ENCODE results near the gene NUBPL.
"Not testable (repeated sequence)": the region's sequence is repeated elsewhere in the genome, so short reads cannot be mapped to it uniquely, and the experiment has no call there.

NUBPL gene

DNA sequence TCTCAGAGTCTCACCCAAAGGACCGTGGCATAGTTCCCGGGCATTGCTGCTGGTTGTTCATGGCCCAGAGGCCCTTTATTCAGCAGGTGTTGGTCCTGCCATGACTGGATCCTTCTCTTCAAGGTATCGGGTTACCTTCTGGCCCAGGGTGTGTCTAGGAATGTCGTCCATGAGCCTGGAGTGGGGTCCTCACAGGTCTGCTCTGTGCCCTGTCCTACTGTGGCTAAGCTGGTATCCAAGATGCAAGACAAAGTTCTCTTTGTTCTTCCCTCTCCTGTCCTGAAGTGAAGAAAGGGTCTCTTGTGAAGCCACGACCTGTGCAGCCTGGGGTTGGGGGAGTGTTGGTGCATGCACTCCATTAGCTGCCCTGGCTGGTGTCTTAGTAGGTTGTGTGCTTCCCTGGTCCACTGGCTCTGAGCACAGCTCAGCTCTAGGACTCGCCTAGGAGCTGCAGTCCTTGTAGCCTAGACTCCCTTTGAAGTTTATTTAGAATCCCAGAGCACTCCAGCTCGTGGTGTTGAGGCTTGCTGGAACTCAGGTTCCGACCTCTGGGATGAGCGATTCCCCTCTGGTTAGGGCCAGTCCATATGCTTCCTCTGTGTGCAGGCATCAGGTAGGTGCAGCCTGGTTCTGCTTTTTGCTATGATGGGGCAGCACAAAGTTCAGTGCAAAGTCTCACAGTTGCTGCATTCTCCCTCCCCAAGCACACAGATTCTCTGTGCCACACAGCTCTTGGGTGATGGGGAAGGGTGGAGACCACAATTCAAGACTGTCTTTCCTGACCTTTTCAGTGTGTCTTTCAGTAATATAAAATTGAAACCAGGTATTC lies 117.4 kb downstream of the NUBPL start:
- peak; percentile 78 for DNase-seq

DNA sequence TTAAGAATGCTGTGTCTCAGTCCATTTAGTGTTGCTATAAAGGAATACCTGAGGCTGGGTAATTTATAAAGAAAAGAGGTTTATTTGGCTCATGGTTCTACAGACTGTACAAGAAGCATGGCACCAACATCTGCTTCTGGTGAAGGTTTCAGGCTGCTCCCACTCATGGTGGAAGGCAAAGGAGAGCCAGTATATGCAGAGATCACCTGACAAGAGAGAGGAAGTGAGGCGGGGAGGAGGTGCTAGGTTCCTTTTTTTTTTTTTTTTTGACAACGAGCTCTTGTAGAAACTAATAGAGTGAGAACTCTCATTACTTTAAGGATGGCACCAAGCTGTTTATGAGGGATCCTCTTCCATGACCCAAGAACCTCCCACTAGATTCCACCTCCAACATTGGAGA lies 121.6 kb downstream of the NUBPL start:
- no peak for DNase-seq

DNA sequence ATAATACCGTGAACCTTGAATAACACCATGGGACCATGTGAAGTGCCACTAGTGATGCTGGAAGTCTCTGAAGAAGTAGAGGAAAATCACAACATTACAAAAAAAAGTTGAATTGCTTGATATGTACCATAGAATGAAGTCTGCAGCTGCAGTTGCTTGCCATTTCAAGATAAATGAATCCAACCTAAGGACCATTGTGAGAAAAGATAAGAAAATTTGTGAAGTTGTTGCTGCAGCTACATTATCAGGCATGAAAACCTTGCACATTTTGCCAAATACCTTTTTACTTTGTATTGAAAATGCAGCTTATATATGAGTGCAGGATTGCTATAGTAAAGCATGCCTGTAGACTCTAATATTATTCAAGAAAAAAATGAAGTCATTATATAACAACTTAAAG lies 126.5 kb downstream of the NUBPL start:
- no peak for DNase-seq

DNA sequence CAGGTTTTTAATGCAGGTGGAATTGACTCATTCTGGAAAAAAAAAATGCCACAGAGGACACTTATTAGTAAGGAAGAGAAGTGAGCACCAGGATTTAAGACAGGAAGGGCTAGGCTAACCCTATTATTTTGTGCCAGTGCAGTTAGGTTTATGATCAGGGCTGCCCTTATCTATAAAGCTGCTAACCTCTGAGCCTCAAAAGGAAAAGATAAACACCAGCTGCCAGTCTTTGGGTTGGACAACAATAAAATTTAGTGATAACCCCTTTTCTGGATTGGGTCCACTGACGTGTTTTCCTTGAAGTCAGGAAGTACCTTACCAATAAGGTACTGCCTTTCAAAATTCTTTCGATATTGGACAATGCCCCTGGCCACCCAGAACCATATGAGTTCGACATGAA lies 128.9 kb downstream of the NUBPL start:
- no peak for DNase-seq

DNA sequence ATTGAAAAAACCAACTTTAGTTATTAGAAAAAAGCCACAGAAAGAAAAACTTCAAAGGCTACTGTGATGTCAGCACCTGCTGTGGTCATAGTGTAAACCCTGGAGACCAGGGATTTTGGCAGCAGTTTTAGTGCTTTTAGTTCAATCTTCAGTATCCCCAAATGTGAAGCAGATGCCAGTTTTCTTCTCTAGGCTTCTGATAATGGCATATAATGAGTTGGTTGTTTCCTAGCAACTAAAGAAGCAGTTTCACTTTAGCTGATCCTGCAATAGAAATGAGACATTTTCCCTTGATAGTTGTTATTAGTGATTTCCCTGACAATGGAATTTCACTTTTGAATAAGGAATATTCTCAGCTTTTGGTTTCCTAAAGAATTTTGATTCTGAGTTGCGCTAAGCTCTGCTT lies 131.2 kb downstream of the NUBPL start:
- DNase-seq: no peak

DNA sequence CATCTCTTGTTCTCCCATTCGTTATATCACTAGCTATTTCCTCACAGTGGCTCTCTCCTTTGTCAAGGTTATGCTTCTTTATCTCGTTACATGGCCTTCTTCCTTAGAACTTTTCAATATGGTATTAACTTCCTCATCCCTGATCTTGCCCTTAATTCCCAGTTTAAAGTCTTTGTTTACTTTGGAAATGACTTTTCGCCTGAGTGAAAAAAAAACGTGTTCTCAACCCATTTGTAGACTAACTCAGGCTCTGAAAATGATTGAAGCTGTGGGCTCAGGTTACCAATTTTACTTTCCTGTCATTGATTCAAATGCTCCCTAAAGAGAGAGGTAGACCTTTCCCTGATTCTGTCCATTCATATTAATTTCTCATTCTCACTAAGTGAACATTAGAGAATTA lies 135.2 kb downstream of the NUBPL start:
- DNase-seq: no peak

DNA sequence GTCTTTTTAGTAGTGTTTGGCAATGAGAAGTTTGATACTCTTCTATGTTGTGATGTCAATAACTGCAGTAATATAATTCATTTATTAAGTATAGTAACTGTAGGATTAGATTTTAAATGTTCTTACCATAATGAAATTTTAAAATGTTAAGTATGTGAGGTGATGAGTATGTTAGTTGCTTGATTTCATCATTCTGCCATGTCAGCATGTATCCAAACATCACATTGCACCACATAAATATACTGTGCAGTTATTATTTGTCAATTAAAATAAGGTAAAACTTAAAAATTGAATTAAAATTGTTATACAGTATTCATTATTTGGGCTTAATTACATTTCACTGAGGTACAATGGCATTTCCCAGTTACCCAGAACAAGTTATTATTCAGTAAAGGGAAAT lies 138.6 kb downstream of the NUBPL start:
- no peak for DNase-seq

DNA sequence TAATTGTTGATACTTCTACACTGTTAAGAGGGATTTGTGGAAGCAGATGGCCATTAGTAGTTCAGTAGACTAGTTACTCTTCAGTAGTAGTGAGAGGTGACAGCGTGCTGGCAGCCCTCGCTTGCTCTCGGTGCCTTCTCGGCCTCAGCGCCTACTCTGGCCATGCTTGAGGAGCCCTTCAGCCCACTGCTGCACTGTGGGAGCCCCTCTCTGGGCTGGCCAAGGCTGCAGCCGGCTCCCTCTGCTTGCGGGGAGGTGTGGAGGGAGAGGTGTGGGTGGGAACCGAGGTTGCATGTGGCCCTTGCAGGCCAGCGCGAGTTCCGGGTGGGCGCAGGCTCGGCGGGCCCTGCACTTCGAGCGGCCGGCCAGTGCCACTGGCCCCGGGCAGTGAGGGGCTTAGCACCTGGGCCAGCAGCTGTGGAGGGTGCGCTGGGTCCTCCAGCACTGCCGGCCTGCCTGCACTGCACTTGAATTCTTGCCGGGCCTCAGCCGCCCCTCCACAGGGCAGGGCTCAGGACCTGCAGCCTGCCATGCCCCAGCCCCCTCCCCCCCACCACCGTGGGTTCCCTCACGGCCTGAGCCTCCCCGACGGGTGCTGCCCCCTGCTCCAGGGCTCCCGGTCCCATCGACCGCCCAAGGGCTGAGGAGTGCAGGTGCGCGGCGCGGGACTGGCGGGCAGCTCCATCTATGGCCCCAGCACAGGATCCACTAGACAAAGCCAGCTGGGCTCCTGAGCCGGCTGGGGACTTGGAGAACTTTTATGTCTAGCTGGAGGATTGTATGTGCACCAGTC lies 139.3 kb downstream of the NUBPL start:
- DNase-seq: no peak

DNA sequence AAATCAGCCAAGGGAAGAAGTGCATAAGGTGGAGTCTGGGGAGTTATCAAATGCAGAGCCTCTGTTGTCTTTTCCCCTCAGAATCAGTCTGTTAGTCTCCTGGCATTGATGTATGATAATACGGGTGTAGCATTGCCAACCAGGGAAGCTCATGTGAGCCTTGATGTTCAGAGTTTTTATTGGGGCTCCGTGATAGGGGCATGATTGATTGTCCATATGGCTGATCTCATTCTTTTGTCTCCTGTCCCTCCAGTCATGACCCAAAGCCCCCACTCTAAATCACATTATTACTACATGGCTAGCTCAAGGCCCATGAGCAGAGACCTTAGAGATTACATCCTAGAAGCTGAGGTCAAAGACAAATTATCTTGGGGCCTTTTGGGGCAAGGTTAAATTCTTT lies 140.9 kb downstream of the NUBPL start:
- no peak for DNase-seq

DNA sequence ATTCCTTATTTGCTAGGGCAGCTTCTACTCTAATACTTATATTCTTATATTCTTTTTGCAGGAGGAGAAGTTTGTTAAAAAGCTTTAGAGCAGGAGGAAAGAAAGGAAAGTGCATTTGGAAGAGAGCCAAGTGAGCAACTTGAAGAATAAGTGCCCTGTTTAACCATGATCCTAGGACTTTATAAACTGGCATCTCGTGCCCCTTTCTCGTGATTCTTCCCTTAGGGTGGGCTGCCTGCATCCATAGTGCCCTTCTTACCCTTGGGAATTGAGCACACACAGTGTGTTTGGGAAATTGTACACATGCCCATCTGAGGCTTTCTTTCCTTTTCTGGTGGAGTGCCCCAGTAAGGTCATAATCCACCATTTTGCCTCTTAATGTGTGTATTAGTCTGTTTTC lies 141.9 kb downstream of the NUBPL start:
- DNase-seq: no peak

DNA sequence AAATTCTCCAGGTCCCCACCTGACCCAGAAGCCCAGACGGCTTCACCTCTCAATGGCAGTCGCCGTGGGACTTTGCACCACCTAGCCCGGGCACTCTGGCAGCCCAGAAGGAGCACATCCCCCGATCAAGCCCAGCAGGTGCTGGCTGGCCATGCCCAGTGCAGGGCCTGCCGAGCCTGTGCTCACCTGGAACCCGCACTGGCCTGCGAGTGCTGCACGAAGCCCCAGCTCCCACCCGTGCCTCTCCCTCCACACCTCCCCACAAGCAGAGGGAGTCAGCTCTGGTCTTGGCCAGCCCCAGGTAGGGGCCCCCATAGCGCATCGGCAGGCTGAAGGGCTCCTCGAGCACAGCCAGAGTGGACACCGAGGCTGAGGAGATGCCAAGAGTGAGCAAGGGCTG lies 144.5 kb downstream of the NUBPL start:
- DNase-seq: no peak

DNA sequence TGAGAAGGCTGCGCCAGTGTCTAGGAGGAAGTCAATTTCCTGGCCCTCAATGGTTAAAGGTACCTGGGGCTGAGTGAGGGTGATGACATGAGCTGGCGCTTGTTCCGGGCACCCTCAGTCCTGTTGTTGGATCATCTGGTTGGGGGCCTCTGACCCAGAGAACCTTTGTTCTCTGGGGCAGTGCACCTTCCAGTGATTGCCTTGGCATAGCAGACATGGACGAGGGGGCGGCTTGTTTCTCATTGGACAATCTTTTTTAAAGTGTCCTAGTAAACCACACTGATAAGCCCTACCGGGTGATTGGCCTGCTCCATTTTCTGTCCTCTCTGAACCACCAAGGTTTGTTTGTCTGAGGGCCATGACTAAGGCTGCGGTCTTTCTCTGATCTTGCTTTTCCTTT lies 147.5 kb downstream of the NUBPL start:
- not testable (repeated sequence) for DNase-seq

DNA sequence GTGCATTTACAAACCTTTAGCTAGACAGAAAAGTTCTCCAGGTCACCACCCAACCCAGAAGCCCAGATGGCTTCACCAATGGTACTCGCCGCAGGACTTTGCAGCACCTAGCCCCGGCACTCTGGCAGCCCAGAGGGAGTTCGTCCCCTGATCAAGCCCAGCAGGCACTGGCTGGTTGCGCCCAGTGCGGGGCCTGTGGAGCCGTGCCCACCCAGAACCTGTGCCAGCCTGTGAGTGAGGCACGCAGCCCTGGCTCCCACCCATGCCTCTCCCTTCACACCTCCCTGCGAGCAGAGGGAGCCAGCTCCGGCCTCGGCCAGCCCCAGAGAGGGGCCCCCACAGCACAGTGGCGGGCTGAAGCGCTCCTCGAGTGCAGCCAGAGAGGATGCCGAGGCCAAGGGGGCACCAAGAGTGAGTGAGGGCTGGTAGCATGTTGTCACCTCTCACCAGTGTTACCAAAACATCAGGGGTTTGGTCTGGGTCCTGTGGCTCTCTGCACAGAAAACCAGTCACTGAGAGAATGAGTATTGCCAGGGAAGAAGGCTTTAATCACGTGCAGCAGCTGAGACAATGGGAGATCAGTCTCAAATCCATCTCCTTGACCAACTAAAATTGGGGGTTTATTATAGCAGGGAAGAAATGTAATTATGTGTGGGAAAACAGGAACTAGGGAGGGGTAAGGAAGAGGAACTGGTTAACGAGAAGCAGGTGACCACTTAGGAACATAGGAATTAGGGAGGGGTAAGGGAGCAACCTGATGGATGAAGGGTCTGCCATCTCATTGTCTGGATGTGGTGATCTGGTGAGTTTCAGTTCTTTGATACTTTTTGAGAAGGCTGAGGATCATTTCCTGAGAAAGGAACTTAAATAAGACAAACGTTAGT lies 151.3 kb downstream of the NUBPL start:
- no peak for DNase-seq

DNA sequence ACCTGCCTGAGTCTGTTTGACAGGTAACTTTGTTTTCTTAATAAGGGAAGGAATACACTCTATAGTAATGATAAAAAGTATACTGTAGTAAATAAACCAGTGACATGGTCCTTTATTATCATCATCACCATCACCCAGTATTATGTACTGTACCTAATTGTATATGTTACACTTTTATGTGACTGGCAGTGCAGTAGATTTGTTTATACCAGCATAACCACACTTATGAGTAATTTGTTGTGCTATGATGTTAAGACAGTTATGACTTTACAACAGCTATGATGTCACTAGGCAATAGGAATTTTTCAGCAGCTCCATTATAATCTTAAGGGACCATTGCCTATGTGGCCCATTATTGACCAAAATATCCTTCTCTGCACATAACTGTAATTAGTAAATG lies 155.0 kb downstream of the NUBPL start:
- DNase-seq: no peak

DNA sequence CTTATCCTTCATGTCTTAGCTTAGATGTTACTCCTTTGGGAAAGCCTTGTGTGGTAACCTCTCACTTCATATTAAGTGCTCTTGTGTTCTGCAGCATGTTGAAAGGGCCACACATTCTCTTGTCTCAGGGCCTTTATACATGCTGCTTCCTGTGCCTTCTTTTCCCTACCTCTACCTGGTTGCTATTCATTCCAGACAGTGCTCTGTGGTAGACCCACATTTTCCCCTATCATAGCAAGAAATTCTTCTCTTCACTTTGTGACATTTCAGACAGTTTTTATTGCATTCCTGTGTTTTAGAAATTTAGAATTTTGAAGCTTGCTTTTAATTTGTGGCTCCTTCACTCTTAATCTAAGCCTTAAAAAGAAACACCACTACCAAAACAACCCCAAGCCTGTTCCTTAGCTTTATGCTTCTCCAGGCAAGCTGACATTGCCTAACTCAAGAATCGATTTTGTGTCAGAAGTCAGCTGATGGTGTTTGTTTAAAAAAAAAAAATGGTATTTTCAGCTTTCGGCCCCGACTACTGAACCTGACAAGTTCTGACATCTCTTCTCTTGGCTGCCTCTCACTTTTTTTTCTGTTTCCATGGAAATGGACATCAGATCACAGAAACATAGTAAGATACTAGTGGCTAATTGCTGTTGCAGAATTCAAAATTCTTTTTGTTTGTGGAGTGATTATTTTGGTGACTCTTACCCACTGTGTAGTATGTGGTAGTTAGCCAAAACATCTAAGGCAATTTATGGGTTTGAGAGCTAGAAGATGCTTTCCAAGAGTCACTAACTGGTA lies 156.3 kb downstream of the NUBPL start:
- DNase-seq: no peak

DNA sequence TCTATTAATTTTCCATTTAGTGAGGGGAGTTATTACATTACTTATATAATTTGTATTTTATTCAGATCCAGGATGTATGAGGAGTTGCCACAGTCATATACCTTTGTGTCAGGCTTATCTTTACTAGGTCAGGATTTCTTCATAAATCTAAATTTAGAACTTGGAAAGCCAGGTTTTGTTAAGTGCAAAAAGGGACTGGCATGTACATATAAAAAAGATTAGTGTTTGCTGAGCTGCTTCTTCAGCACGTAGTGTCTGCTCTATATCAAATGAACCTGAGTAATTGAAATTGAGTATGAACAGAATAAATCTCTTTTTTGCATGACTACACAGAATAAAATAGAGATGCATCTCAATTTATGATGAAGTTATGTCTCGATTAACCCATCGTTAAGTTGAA lies 157.4 kb downstream of the NUBPL start:
- DNase-seq: no peak

DNA sequence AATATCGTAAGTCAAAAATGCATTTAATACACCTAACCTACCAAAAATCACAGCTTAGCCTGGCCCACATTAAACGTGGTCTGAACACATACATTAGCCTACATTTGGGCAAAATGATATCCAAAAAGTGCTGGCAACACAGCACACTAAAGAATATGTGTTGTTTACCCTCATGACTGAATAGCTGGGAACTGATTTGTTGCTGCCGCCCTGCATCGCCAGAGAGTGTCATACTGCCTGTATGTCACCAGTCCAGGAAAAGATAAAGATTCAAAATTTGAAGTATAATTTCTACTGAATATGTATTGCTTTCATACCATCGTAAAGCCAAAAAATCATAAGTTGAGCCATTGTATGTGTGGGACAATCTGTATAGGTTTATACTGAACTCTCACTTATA lies 157.8 kb downstream of the NUBPL start:
- no peak for DNase-seq

DNA sequence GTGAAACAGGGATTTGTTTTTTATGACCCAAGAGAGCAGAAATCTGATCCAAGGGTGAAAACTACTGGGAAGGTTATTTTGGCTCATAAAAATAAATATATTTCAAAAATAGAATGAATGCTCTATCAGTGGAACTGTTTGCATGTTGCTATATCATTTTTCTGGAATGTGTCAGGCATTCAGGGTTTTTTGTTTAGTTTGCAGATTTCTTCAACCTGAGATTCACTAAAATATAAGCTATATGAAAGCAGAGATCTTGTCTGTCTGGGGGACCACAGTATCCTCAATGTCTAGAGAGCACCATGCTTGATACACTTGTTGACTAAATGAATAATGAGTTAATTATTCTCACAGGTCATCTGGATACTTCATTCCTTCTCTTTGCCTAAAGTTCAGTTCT lies 165.1 kb downstream of the NUBPL start:
- no peak for DNase-seq

DNA sequence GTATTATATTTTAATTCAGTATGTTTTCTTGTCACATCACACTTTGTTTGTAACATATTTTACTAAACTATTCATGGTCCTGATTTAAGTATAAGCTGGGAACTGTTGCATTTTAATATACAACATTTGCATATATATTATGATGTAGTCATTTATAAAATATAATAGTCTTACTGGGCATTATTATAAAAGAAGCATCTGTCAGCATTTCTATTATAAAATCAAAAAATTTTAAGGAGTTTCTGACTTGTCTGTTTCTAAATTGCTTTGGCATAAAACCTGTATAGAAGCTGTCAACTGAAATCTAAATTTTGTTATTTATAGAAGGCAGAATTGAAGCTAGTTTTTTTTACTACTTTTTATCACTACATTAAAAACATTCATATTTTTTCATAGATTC lies 166.6 kb downstream of the NUBPL start:
- DNase-seq: no peak

DNA sequence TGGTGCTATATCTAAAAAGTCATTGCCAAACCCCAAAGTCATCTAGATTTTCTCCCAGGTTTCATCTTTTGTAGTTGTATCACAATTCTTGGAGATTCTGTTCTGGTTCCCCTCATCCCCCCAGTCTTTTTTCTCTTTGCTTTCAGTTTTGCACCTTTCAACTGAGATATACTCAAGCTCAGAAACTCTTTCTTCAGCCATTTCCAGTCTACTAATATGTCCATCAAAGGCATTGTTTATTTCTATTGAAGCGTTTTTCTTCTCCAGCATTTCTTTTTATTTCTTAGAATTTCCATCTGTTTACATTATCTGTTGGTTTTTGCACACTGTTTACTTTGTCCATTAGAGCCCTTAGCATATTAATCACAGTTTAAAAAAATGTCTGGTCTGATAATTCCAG lies 179.5 kb downstream of the NUBPL start:
- no peak for DNase-seq

DNA sequence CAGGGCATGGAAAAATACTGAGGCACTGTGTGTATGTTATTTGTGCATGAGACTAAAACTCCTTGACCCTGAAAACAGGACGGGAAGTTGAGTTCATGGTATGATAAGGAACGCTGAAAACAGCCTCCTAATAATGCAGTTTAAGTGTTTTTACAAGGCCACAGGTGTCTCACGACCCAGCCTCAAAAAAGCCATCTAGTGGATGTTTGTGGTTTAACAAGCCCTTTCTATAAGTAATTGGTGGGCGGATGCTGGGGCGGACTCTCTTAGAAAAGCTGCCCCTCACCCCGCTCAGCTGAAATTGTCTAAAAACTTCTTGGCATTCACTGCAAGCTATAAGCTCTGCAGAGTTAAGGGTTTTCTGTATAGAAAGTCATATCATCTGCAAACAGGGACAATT lies 184.5 kb downstream of the NUBPL start:
- DNase-seq: no peak

DNA sequence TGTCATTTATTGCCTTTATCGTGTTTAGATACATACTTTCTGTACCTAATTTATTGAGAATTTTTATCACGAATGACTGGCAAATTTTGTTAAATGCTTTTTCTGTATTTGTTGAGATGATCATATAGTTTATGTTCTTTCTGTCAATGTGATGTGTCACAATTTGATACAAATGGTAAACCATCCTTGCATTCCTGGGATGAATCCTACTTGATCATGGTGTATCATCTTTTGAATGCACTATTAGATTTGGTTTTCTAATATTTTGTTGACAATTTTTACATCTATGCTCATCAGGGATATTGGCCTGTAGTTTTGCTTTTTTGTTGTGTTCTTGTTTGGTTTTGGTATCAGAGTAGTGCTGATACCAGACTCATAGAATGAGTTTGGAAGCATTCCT lies 185.1 kb downstream of the NUBPL start:
- DNase-seq: no peak

DNA sequence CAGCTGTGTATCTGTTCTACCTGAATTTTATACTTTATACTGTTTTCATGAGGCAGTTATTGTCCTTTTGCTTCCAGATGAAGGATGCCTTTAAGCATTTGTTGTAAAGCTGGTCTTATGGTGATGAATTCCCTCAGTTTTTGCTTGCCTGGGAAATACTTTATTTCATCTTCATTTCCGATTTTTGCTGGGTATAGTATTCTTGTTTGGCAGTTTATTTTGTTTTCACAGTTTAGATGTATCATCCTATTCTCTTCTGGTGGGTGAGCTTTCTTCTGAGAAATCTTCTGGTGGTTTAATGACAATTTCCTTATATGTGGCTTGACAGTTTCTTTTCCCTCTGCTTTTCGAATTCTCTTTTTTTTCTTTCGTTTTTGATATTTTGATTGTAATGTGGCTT lies 188.1 kb downstream of the NUBPL start:
- DNase-seq: no peak
